ENCODE results near the gene RBPJ. TPM values are rescaled to one million over a fixed set of nuclear protein-coding genes. Genes with fewer than 3 reads are reported as not detected.
A peak's percentile ranks its signal among the peaks of the same experiment; 100 is the strongest.

RBPJ gene
- total RNA-seq, 1 donor from 2014 or later, result 118 TPM

- peak; percentile 60 for TF ChIP-seq CTCF (IDR thresholded peaks at IDR 0.05)
- DNase-seq (no peak), ATAC-seq (peak in 1 of 2 donors; percentile 72)
- peaks cover 22% of the 10 kb centered on the region for H3K36me3 ChIP-seq
- H3K27ac ChIP-seq, result no peak overlapping the region
- H3K27me3 ChIP-seq (ENCODE audit: low read depth), result no peaks in the 10 kb centered on the region
- peaks cover 13% of the 10 kb centered on the region for H3K4me1 ChIP-seq
- no peak overlapping the region for H3K4me3 ChIP-seq
- peaks cover 7% of the 10 kb centered on the region for H3K9me3 ChIP-seq
- intact Hi-C loops (cut with DNase I), result loop anchor here (10.0 kb wide), 1 partner anchor 326 kb away; no protein-coding TSS in a partner anchor
Measured at GRCh38 chr4:26410385-26411293, 89.8 kb downstream of the RBPJ start.

GRCh38 chr4:26412381-26413372 lies 91.9 kb downstream of the RBPJ start:
- Histone ChIP-seq H3K9me3 (no peaks in the 10 kb centered on the region), H3K4me3 (no peak overlapping the region), H3K27me3 (ENCODE audit: low read depth) (no peaks in the 10 kb centered on the region), H3K4me1 (peaks cover 13% of the 10 kb centered on the region), H3K36me3 (peaks cover 21% of the 10 kb centered on the region), H3K27ac (no peak overlapping the region)
- ATAC-seq (peak; percentile 77 to 86), DNase-seq (peak; percentile 47)
- intact Hi-C loops (cut with DNase I), result loop anchor here (10.0 kb wide), 1 partner anchor 328 kb away; no protein-coding TSS in a partner anchor
- TF ChIP-seq CTCF (IDR thresholded peaks at IDR 0.05), result no peak

GRCh38 chr4:26413582-26413981 lies 92.8 kb downstream of the RBPJ start:
- H3K4me3 ChIP-seq, result no peak overlapping the region
- intact Hi-C loops (cut with DNase I), result loop anchor here (10.0 kb wide), 1 partner anchor 329 kb away; no protein-coding TSS in a partner anchor

GRCh38 chr4:26418107-26418506 lies 97.3 kb downstream of the RBPJ start:
- H3K9me3 ChIP-seq, result no peaks in the 10 kb centered on the region
- intact Hi-C loops (cut with DNase I), result loop anchor here (10.0 kb wide), 1 partner anchor 333 kb away; no protein-coding TSS in a partner anchor
- DNase-seq (no peak), ATAC-seq (no peak)
- H3K27ac ChIP-seq, result no peak overlapping the region
- H3K4me3 ChIP-seq, result no peak overlapping the region
- peaks cover 33% of the 10 kb centered on the region for H3K36me3 ChIP-seq
- peaks cover 13% of the 10 kb centered on the region for H3K4me1 ChIP-seq
- no peak for TF ChIP-seq CTCF (IDR thresholded peaks at IDR 0.05)
- no peaks in the 10 kb centered on the region for H3K27me3 ChIP-seq (ENCODE audit: low read depth)

More at GRCh38 chr4:26413582-26413981, 92.8 kb downstream of the RBPJ start:
- ATAC-seq (no peak), DNase-seq (no peak)
- no peak for TF ChIP-seq CTCF (IDR thresholded peaks at IDR 0.05)
- Histone ChIP-seq H3K4me1 (peaks cover 13% of the 10 kb centered on the region), H3K9me3 (no peaks in the 10 kb centered on the region), H3K27me3 (ENCODE audit: low read depth) (no peaks in the 10 kb centered on the region), H3K27ac (no peak overlapping the region), H3K36me3 (peaks cover 21% of the 10 kb centered on the region)

GRCh38 chr4:26418850-26419249 lies 98.0 kb downstream of the RBPJ start:
- no peak for TF ChIP-seq CTCF (IDR thresholded peaks at IDR 0.05)
- H3K36me3 ChIP-seq, result peaks cover 31% of the 10 kb centered on the region
- H3K4me3 ChIP-seq, result no peak overlapping the region
- H3K9me3 ChIP-seq, result no peaks in the 10 kb centered on the region
- DNase-seq, result no peak
- intact Hi-C loops (cut with DNase I), result loop anchor here (10.0 kb wide), 1 partner anchor 334 kb away; no protein-coding TSS in a partner anchor
- H3K27ac ChIP-seq, result no peak overlapping the region
- ATAC-seq, result no peak
- no peaks in the 10 kb centered on the region for H3K27me3 ChIP-seq (ENCODE audit: low read depth)
- H3K4me1 ChIP-seq, result peaks cover 7% of the 10 kb centered on the region
